ENCODE results near the gene TTLL10. TPM values are rescaled to one million over a fixed set of nuclear protein-coding genes. Genes with fewer than 3 reads are reported as not detected.

The TTLL10 gene
- total and polyA plus RNA-seq, 2 of the 8 experiments (the other 6 are each of a cell fraction or from before 2014, with no cell fraction given) = 1.1 to 1.7 TPM

- TF ChIP-seq ATF3 (IDR thresholded peaks at IDR 0.05; ENCODE audit: insufficient read depth, low read depth, low read length) (no peak), BRCA1 (IDR thresholded peaks at IDR 0.05; ENCODE audit: low read depth, low read length) (no peak), E2F6 (IDR thresholded peaks at IDR 0.05) (no peak), RXRA (IDR thresholded peaks at IDR 0.05; ENCODE audit: insufficient read depth, low read depth, low read length) (no peak), GTF2F1 (IDR thresholded peaks at IDR 0.05; ENCODE audit: borderline replicate concordance, low read depth, low read length) (no peak), EZH2 (IDR thresholded peaks at IDR 0.05; ENCODE audit: low read depth, low read length, severe bottlenecking) (no peak), SP4 (IDR thresholded peaks at IDR 0.05; ENCODE audit: low read length) (no peak), SP2 (IDR thresholded peaks at IDR 0.05; ENCODE audit: low read length) (no peak), CHD7 (IDR thresholded peaks at IDR 0.05; ENCODE audit: insufficient replicate concordance, low read length) (no peak)
These were observed 64.4 kb downstream of the TTLL10 start (continued) for GRCh38 chr1:1237874-1238701.

All from H1 (cell line).